ENCODE data around the gene TXLNB. TPM values are rescaled to one million over a fixed set of nuclear protein-coding genes. Genes with fewer than 3 reads are reported as not detected.
"Not testable (repeated sequence)": the region's sequence is repeated elsewhere in the genome, so short reads cannot be mapped to it uniquely, and the experiment has no call there.

The TXLNB gene
- total RNA-seq, 2 donors from 2014 or later, result 0.22 to 0.29 TPM

DNA sequence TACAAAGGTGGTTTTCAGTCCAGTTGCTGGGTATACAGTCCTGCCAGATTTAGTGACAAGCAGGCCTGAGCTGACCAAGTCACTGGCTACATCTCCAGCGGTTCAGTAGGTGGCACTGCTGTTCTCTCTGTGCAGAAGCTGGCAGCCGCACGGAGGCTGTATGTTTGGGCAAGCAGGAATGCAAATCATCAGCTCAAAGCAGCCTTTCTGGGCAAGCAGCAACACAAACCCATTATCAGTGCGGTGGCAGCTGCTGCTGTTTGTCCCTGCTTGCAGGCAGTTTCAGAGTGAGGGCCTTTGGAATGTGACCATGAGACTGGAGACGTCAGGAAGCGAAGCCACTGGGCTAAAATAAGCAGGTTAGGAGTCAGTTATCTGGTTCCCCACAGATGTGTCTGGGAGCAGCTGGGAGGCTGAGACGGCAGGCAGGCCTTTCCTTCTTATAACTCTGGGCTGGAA lies 72.5 kb downstream of the TXLNB start:
- DNase-seq, result peak; percentile 75
- Histone ChIP-seq H3K9me3 (no peaks in the 10 kb centered on the region), H3K9ac (ENCODE audit: low read depth in 2 of 2, low read length in 2 of 2) (no peak overlapping the region), H3K4me3 (no peak overlapping the region), H3K36me3 (no peaks in the 10 kb centered on the region), H3K4me1 (peaks cover 2% of the 10 kb centered on the region), H3K27ac (peak overlapping the region; percentile 26), H3K27me3 (no peaks in the 10 kb centered on the region)
- TF ChIP-seq, protein P1, sequence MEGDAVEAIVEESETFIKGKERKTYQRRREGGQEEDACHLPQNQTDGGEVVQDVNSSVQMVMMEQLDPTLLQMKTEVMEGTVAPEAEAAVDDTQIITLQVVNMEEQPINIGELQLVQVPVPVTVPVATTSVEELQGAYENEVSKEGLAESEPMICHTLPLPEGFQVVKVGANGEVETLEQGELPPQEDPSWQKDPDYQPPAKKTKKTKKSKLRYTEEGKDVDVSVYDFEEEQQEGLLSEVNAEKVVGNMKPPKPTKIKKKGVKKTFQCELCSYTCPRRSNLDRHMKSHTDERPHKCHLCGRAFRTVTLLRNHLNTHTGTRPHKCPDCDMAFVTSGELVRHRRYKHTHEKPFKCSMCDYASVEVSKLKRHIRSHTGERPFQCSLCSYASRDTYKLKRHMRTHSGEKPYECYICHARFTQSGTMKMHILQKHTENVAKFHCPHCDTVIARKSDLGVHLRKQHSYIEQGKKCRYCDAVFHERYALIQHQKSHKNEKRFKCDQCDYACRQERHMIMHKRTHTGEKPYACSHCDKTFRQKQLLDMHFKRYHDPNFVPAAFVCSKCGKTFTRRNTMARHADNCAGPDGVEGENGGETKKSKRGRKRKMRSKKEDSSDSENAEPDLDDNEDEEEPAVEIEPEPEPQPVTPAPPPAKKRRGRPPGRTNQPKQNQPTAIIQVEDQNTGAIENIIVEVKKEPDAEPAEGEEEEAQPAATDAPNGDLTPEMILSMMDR (IDR thresholded peaks at IDR 0.05), result peak; percentile 66
- intact Hi-C loops (cut with DNase I), result loop anchor here (2.0 kb wide), 1 partner anchor 144 kb away; no protein-coding TSS in a partner anchor

DNA sequence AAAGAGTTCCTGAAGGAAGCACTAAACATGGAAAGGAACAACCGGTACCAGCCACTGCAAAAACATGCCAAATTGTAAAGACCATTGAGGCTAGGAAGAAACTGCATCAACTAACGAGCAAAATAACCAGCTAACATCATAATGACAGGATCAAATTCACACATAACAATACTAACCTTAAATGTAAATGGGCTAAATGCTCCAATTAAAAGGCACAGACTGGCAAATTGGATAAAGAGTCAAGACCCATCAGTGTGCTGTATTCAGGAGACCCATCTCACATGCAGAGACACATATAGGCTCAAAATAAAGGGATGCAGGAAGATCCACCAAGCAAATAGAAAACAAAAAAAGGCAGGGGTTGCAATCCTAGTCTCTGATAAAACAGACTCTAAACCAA lies 79.3 kb downstream of the TXLNB start:
- intact Hi-C loops (cut with DNase I); DNase-seq; H3K36me3 ChIP-seq; H3K4me3 ChIP-seq; H3K4me1 ChIP-seq; H3K27me3 ChIP-seq; H3K9ac ChIP-seq (ENCODE audit: low read depth in 2 of 2, low read length in 2 of 2); H3K27ac ChIP-seq; H3K9me3 ChIP-seq: not testable (repeated sequence)

DNA sequence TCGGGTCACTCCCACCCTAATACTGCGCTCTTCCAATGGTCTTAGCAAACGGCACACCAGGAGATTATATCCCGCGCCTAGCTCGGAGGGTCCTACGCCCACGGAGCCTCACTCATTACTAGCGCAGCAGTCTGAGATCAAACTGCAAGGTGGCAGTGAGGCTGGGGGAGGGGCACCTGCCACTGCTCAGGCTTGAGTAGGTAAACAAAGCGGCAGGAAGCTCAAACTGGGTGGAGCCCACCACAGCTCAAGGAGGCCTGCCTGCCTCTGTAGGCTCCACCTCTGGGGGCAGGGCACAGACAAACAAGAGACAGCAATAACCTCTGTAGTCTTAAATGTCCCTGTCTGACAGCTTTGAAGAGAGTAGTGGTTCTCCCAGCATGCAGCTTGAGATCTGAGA lies 81.0 kb downstream of the TXLNB start:
- intact Hi-C loops (cut with DNase I); H3K9me3 ChIP-seq: not testable (repeated sequence)

DNA sequence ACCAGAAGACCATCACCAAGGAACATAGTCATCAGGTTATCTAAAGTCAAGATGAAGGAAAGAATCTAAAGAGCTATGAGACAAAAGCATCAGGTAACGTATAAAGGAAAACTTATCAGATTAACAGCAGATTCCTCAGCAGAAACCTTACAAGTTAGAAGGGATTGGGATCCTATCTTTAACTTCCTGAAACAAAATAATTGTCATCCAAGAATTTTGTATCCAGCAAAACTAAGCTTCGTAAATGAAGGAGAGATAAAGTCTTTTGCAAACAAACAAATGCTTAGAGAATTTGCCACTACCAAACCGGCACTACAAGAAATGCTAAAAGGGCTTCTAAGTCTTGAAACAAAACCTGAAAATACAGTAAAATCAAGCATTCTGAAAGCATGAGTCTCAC lies 86.0 kb downstream of the TXLNB start:
- no peak overlapping the region for H3K4me3 ChIP-seq
- no peaks in the 10 kb centered on the region for H3K27me3 ChIP-seq
- H3K27ac ChIP-seq, result no peak overlapping the region
- no peaks in the 10 kb centered on the region for H3K4me1 ChIP-seq
- no peak overlapping the region for H3K9ac ChIP-seq (ENCODE audit: low read depth in 2 of 2, low read length in 2 of 2)
- no peaks in the 10 kb centered on the region for H3K9me3 ChIP-seq
- no peaks in the 10 kb centered on the region for H3K36me3 ChIP-seq
- TF ChIP-seq, protein P1 (IDR thresholded peaks at IDR 0.05), result no peak
- no peak for DNase-seq
- intact Hi-C loops (cut with DNase I), result no loop called here

More for the DNA sequence above, 81.0 kb downstream of the TXLNB start:
- H3K27me3 ChIP-seq; H3K4me1 ChIP-seq; H3K4me3 ChIP-seq; H3K9ac ChIP-seq (ENCODE audit: low read depth in 2 of 2, low read length in 2 of 2); H3K36me3 ChIP-seq; H3K27ac ChIP-seq; DNase-seq: not testable (repeated sequence)

DNA sequence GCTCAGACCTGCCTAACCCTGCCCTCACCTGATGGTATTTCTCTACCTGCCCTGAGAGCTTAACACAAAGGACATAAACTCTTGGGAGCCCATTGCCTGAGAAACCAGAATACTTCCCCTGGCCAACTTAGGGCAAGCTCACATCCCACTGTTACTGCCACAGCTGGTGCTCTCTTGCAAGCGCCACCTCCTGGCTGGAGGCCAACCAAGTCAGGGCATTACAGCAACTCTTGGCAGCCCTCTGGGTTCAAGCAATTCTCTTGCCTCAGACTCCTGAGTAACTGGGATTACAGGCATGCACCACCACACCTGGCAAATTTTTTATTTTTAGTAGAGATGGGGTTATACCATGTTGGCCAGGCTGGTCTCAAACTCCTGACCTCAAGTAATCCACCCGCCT lies 86.8 kb downstream of the TXLNB start:
- Histone ChIP-seq H3K27ac (no peak overlapping the region), H3K4me3 (no peak overlapping the region), H3K27me3 (no peaks in the 10 kb centered on the region), H3K36me3 (no peaks in the 10 kb centered on the region), H3K9me3 (no peaks in the 10 kb centered on the region), H3K4me1 (no peaks in the 10 kb centered on the region), H3K9ac (ENCODE audit: low read depth in 2 of 2, low read length in 2 of 2) (no peak overlapping the region)
- TF ChIP-seq, protein P1 (IDR thresholded peaks at IDR 0.05), result no peak
- no peak for DNase-seq
- intact Hi-C loops (cut with DNase I), result no loop called here

DNA sequence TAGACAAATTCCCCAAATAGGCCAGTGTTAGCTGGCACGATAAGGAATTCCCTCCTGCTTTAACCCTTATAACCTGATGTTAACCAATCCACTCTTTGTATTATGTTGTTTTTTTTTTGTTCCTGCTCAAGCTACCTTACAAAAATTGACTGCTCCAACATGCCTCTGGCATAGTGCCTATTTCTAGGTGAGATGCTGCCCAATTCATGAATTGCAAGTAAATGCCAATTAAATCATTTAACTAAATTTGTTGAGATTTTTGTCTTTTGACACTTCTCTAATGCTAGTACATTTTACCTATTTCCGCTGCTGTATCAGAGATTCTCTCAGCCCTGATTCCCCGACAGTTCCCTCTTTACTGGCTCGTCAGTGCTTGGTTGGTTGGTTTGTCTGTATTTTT lies 90.4 kb downstream of the TXLNB start:
- H3K4me3 ChIP-seq, result no peak overlapping the region
- intact Hi-C loops (cut with DNase I), result no loop called here
- H3K4me1 ChIP-seq, result no peaks in the 10 kb centered on the region
- H3K9me3 ChIP-seq, result no peaks in the 10 kb centered on the region
- TF ChIP-seq, protein P1 (IDR thresholded peaks at IDR 0.05), result no peak
- no peak for DNase-seq
- no peaks in the 10 kb centered on the region for H3K27me3 ChIP-seq
- no peak overlapping the region for H3K27ac ChIP-seq
- H3K36me3 ChIP-seq, result no peaks in the 10 kb centered on the region
- no peak overlapping the region for H3K9ac ChIP-seq (ENCODE audit: low read depth in 2 of 2, low read length in 2 of 2)

Measured in colonic mucosa (tissue), 4 donors.